WTC11 (cell line): ENCODE measurements around the gene ARHGEF17. TPM values are rescaled to one million over a fixed set of nuclear protein-coding genes. Genes with fewer than 3 reads are reported as not detected.

Experiments
- ATAC-seq: fragments of 200-7000 bp; cut with Tn5 transposase; 2 replicates; pipeline ENCODE4 v1.10.0; 2021; ENCODE audit warnings: mild to moderate bottlenecking, moderate library complexity
- CTCF ChIA-PET: fragments of 300-600 bp; sonication (Branson Sonifier 250); formaldehyde crosslinking; loops from one replicate; lab custom pipeline; 2021; ENCODE audit warnings: antibody characterized with exemption; lab: Charles Lee
- POLR2A ChIA-PET: fragments of 350-600 bp; sonication (Branson Sonifier 250); formaldehyde crosslinking; loops from one replicate; lab custom pipeline; 2021; ENCODE audit warnings: antibody characterized with exemption; lab: Charles Lee
- DNase-seq: peaks from one replicate; pipeline ENCODE4 v3.0.0; 2021; ENCODE audit warnings: low spot score
- H3K27ac Mint-ChIP-seq: 2 replicates; pipeline ENCODE4 v1.8.0; 2021; ENCODE audit warnings: mixed read lengths
- H3K27me3 Mint-ChIP-seq: 2 replicates; pipeline ENCODE4 v1.8.0; 2021; ENCODE audit warnings: low read depth, mild to moderate bottlenecking, moderate library complexity, mixed read lengths
- H3K36me3 Mint-ChIP-seq: 2 replicates; pipeline ENCODE4 v1.8.0; 2021; ENCODE audit warnings: mixed read lengths
- H3K4me1 Mint-ChIP-seq: 2 replicates; pipeline ENCODE4 v1.8.0; 2022; ENCODE audit warnings: mixed read lengths
- H3K4me3 Mint-ChIP-seq: 2 replicates; pipeline ENCODE4 v1.8.0; 2021; ENCODE audit warnings: mild to moderate bottlenecking, moderate library complexity, mixed read lengths
- H3K9me3 Mint-ChIP-seq: 2 replicates; pipeline ENCODE4 v1.8.0; 2021; ENCODE audit warnings: mixed read lengths
- ATF2 ChIP-seq: sonication (generic); formaldehyde crosslinking; IDR thresholded peaks from 2 replicates; pipeline ENCODE4 v1.8.1; 2022; ENCODE audit warnings: low read depth, missing genetic modification reagents, borderline replicate concordance
- ATF6 ChIP-seq: sonication (generic); formaldehyde crosslinking; IDR thresholded peaks from 2 replicates; pipeline ENCODE4 v1.8.1; 2023; ENCODE audit warnings: mild to moderate bottlenecking, missing genetic modification reagents
- CBFB ChIP-seq: sonication (generic); formaldehyde crosslinking; IDR thresholded peaks from 2 replicates; pipeline ENCODE4 v1.8.1; 2022; ENCODE audit warnings: mild to moderate bottlenecking, low read depth, missing genetic modification reagents
- E2F1 ChIP-seq: sonication (generic); formaldehyde crosslinking; IDR thresholded peaks from 2 replicates; pipeline ENCODE4 v1.8.0; 2022; ENCODE audit warnings: mild to moderate bottlenecking, missing genetic modification reagents
- E2F5 ChIP-seq: sonication (generic); formaldehyde crosslinking; IDR thresholded peaks from 2 replicates; pipeline ENCODE4 v1.8.1; 2022; ENCODE audit warnings: mild to moderate bottlenecking, moderate library complexity, missing genetic modification reagents
- ERG ChIP-seq: fragments of 250-450 bp; sonication (Bioruptor Pico); IDR thresholded peaks from 2 replicates; pipeline ENCODE4 v1.8.0; 2021; ENCODE audit warnings: mild to moderate bottlenecking
- ESRRA ChIP-seq: sonication (generic); formaldehyde crosslinking; IDR thresholded peaks from 2 replicates; pipeline ENCODE4 v1.8.1; 2022; ENCODE audit warnings: mild to moderate bottlenecking, missing genetic modification reagents, borderline replicate concordance
- FOXK1 ChIP-seq: sonication (generic); formaldehyde crosslinking; IDR thresholded peaks from 2 replicates; pipeline ENCODE4 v1.8.0; 2022; ENCODE audit warnings: mild to moderate bottlenecking, moderate library complexity, missing genetic modification reagents
- GABPB1 ChIP-seq: sonication (generic); formaldehyde crosslinking; IDR thresholded peaks from 2 replicates; pipeline ENCODE4 v1.8.1; 2023; ENCODE audit warnings: mild to moderate bottlenecking, missing genetic modification reagents
- GTF2I ChIP-seq: fragments of 250-450 bp; sonication (Bioruptor Pico); conservative IDR thresholded peaks from 2 replicates; pipeline ENCODE4 v1.4.0; 2021; ENCODE audit warnings: mild to moderate bottlenecking
- JUN ChIP-seq: sonication (generic); formaldehyde crosslinking; IDR thresholded peaks from 2 replicates; pipeline ENCODE4 v1.8.0; 2023; ENCODE audit warnings: mild to moderate bottlenecking, missing genetic modification reagents
- MLX ChIP-seq: sonication (generic); formaldehyde crosslinking; IDR thresholded peaks from 2 replicates; pipeline ENCODE4 v1.8.1; 2023; ENCODE audit warnings: mild to moderate bottlenecking, missing genetic modification reagents, moderate library complexity
- MYBL2 ChIP-seq: sonication (generic); formaldehyde crosslinking; IDR thresholded peaks from 2 replicates; pipeline ENCODE4 v1.8.1; 2023; ENCODE audit warnings: mild to moderate bottlenecking, moderate library complexity, missing genetic modification reagents
- NR2C2 ChIP-seq: sonication (generic); formaldehyde crosslinking; IDR thresholded peaks from 2 replicates; pipeline ENCODE4 v1.8.0; 2022; ENCODE audit warnings: mild to moderate bottlenecking, missing genetic modification reagents
- RORB ChIP-seq: fragments of 250-450 bp; sonication (Bioruptor Pico); IDR thresholded peaks from 2 replicates; pipeline ENCODE4 v1.9.0; 2021; ENCODE audit warnings: mild to moderate bottlenecking
- ZNF232 ChIP-seq: sonication (generic); formaldehyde crosslinking; IDR thresholded peaks from 2 replicates; pipeline ENCODE4 v1.8.0; 2022; ENCODE audit warnings: mild to moderate bottlenecking, missing genetic modification reagents
- ZNF263 ChIP-seq: sonication (generic); formaldehyde crosslinking; IDR thresholded peaks from 2 replicates; pipeline ENCODE4 v1.8.1; 2022; ENCODE audit warnings: low read depth, mild to moderate bottlenecking, moderate library complexity, missing genetic modification reagents
- ZNF423 ChIP-seq: fragments of 250-450 bp; sonication (Bioruptor Pico); IDR thresholded peaks from 2 replicates; pipeline ENCODE4 v2.1.2; 2022; ENCODE audit warnings: mild to moderate bottlenecking, moderate library complexity
- total RNA-seq: library from RNA; stranded (reverse); gene quantifications from 3 replicates; pipeline ENCODE4 v1.2.3, GENCODE V29; 2021

Gene ARHGEF17
- total RNA-seq, 1 experiment from 2014 or later = 18.2 TPM

- TF ChIP-seq JUN (no peak), RORB (CRISPR knock-in tag) (no peak), GTF2I (CRISPR knock-in tag) (no peak)
Measured at GRCh38 chr11:73386016-73386415, 77.9 kb downstream of the ARHGEF17 start (continued).

GRCh38 chr11:73386546-73386945, 78.5 kb downstream of the ARHGEF17 start:
- no peak for DNase-seq
- Mint-ChIP-seq H3K27me3 (no peaks in the 10 kb centered on the region), H3K27ac (no peak overlapping the region), H3K9me3 (no peaks in the 10 kb centered on the region), H3K4me3 (no peak overlapping the region), H3K36me3 (no peaks in the 10 kb centered on the region), H3K4me1 (peaks cover 11% of the 10 kb centered on the region)
- CTCF ChIA-PET = interaction anchor here (2.5 to 2.6 kb wide), 2 partner anchors 29 to 79 kb away, joined by 7 to 8 read pairs; partner anchors contain the start of gene ARHGEF17
- ATAC-seq = no peak
- POLR2A ChIA-PET = no interaction called here
- no peak for TF ChIP-seq ZNF263 (CRISPR knock-in tag)
- TF ChIP-seq NR2C2 (CRISPR knock-in tag) = no peak
- TF ChIP-seq E2F1 (CRISPR knock-in tag) = no peak
- no peak for TF ChIP-seq ATF6 (CRISPR knock-in tag)
- TF ChIP-seq ZNF232 = no peak
- TF ChIP-seq MYBL2 = no peak
- TF ChIP-seq FOXK1 (CRISPR knock-in tag) = no peak
- no peak for TF ChIP-seq GABPB1 (CRISPR knock-in tag)
- no peak for TF ChIP-seq MLX (CRISPR knock-in tag)
- no peak for TF ChIP-seq ERG (CRISPR knock-in tag)
- no peak for TF ChIP-seq CBFB (CRISPR knock-in tag)
- TF ChIP-seq ATF2 (CRISPR knock-in tag) = no peak
- TF ChIP-seq E2F5 (CRISPR knock-in tag) = no peak
- TF ChIP-seq ESRRA (CRISPR knock-in tag) = no peak
- TF ChIP-seq ZNF423 (CRISPR knock-in tag) = no peak
